ENCODE data around the gene CDK5.
"Not testable (repeated sequence)": the region's sequence is repeated elsewhere in the genome, so short reads cannot be mapped to it uniquely, and the experiment has no call there.

- TF ChIP-seq, protein P1, sequence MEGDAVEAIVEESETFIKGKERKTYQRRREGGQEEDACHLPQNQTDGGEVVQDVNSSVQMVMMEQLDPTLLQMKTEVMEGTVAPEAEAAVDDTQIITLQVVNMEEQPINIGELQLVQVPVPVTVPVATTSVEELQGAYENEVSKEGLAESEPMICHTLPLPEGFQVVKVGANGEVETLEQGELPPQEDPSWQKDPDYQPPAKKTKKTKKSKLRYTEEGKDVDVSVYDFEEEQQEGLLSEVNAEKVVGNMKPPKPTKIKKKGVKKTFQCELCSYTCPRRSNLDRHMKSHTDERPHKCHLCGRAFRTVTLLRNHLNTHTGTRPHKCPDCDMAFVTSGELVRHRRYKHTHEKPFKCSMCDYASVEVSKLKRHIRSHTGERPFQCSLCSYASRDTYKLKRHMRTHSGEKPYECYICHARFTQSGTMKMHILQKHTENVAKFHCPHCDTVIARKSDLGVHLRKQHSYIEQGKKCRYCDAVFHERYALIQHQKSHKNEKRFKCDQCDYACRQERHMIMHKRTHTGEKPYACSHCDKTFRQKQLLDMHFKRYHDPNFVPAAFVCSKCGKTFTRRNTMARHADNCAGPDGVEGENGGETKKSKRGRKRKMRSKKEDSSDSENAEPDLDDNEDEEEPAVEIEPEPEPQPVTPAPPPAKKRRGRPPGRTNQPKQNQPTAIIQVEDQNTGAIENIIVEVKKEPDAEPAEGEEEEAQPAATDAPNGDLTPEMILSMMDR (IDR thresholded peaks at IDR 0.05) = not testable (repeated sequence)
- TF ChIP-seq EP300, POLR2A (IDR thresholded peaks at IDR 0.05): not testable (repeated sequence)
Measured at GRCh38 chr7:151026771-151027727, 30.6 kb downstream of the CDK5 start.

Measured in upper lobe of left lung (tissue), 4 donors.